Measurements from ENCODE around the gene ZDBF2. TPM values are rescaled to one million over a fixed set of nuclear protein-coding genes. Genes with fewer than 3 reads are reported as not detected.

Gene ZDBF2
- total RNA-seq, 1 experiment from 2014 or later = 31.8 TPM

DNA sequence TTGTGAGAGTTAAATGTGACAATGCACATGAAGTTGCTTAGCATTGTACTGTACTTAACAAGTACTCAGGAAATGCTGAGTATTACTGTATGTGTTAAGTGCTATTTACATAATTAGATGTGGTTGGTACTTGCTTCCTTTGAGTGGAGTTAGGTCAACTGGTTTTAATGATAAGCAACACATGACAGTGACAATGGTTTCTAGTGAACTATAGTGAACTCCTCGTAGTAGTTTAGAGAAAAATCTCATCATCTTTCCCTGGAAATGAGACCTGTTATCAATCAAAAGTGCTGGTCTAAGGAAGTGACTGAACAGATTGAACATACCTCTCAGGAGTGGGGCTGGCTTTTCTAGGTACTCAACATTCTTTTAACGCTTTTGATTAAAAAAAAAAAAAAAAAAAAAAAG lies 29.2 kb upstream of the ZDBF2 start:
- TF ChIP-seq, protein P1, sequence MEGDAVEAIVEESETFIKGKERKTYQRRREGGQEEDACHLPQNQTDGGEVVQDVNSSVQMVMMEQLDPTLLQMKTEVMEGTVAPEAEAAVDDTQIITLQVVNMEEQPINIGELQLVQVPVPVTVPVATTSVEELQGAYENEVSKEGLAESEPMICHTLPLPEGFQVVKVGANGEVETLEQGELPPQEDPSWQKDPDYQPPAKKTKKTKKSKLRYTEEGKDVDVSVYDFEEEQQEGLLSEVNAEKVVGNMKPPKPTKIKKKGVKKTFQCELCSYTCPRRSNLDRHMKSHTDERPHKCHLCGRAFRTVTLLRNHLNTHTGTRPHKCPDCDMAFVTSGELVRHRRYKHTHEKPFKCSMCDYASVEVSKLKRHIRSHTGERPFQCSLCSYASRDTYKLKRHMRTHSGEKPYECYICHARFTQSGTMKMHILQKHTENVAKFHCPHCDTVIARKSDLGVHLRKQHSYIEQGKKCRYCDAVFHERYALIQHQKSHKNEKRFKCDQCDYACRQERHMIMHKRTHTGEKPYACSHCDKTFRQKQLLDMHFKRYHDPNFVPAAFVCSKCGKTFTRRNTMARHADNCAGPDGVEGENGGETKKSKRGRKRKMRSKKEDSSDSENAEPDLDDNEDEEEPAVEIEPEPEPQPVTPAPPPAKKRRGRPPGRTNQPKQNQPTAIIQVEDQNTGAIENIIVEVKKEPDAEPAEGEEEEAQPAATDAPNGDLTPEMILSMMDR (conservative IDR thresholded peaks at IDR 0.05) = no peak
- H3K27ac Mint-ChIP-seq = no peak overlapping the region
- H3K4me1 ChIP-seq (ENCODE audit: insufficient read depth, low read length) = no peaks in the 10 kb centered on the region
- H2BK15ac ChIP-seq (ENCODE audit: low read depth, low read length) = no peak overlapping the region
- H3K4me1 Mint-ChIP-seq = peaks cover 0 to 11% of the 10 kb centered on the region in 2 experiments; a peak in 2 of 4 replicates
- no peak overlapping the region for H3K14ac ChIP-seq (ENCODE audit: insufficient read depth, low read length)
- H2AFZ ChIP-seq (ENCODE audit: low read length) = no peak overlapping the region
- no peak overlapping the region for H4K5ac ChIP-seq (ENCODE audit: insufficient read length, low read depth, low read length)
- no peak overlapping the region for H3K4ac ChIP-seq (ENCODE audit: low read depth, low read length)
- no peak for DNase-seq
- no peak overlapping the region for H3K4me2 ChIP-seq (ENCODE audit: insufficient read depth, insufficient read length, low read length)
- no peak overlapping the region for H2BK12ac ChIP-seq (ENCODE audit: insufficient read length, low read depth, low read length)
- H2BK5ac ChIP-seq (ENCODE audit: insufficient read length, low read length) = no peak overlapping the region
- H3K27ac ChIP-seq (ENCODE audit: insufficient read length, low read depth, low read length) = no peak overlapping the region
- no peaks in the 10 kb centered on the region for H4K20me1 ChIP-seq (ENCODE audit: control insufficient read depth, insufficient read depth, insufficient read length)
- no peak overlapping the region for H3K9ac ChIP-seq (ENCODE audit: extremely low read depth, insufficient read length, low read length)
- H3K27me3 ChIP-seq (ENCODE audit: insufficient read depth, low read length) = no peaks in the 10 kb centered on the region
- H3K18ac ChIP-seq (ENCODE audit: insufficient read length, low read depth, low read length) = no peak overlapping the region
- no peaks in the 10 kb centered on the region for H3K27me3 Mint-ChIP-seq (ENCODE audit: low read depth)
- H4K91ac ChIP-seq (ENCODE audit: insufficient read length, low read depth, low read length) = no peak overlapping the region
- no peak overlapping the region for H3K4me3 Mint-ChIP-seq
- no peaks in the 10 kb centered on the region for H3K36me3 Mint-ChIP-seq (ENCODE audit: insufficient read depth in 1 of 3, low read depth in 3 of 3)
- no peak overlapping the region for H2BK20ac ChIP-seq (ENCODE audit: low read depth, low read length, poor library complexity, severe bottlenecking)
- WGBS (ENCODE audit: extremely low coverage, insufficient read length, low lambda C conversion rate) = no CpG with 5 or more reads among the region's 2 CpGs
- no peak overlapping the region for H3K56ac ChIP-seq (ENCODE audit: insufficient read length, low read depth, low read length)
- H3T11ph ChIP-seq (ENCODE audit: low read length) = no peak overlapping the region
- no peak overlapping the region for H4K8ac ChIP-seq (replicated peaks; ENCODE audit: insufficient read length, low read depth, low read length)
- no peak overlapping the region for H2AK5ac ChIP-seq (ENCODE audit: insufficient read length, low read length)
- H2BK120ac ChIP-seq (ENCODE audit: low read depth, low read length, poor library complexity, severe bottlenecking) = no peak overlapping the region
- H3K23ac ChIP-seq (ENCODE audit: insufficient read length, low read depth, low read length) = no peak overlapping the region
- H3K9me3 Mint-ChIP-seq = 0 out of 5 replicates have a peak, but pooled peaks cover 0 to 1% of the 10 kb centered on the region in 2 experiments
- H3K79me1 ChIP-seq (ENCODE audit: insufficient read depth, low read depth, low read length, poor library complexity, severe bottlenecking) = no peaks in the 10 kb centered on the region
- no peaks in the 10 kb centered on the region for H3K79me2 ChIP-seq (ENCODE audit: insufficient read depth, low read length)
- no peaks in the 10 kb centered on the region for H3K9me3 ChIP-seq (ENCODE audit: control insufficient read depth, low read depth, low read length)
- H3K23me2 ChIP-seq (ENCODE audit: insufficient read length, low read depth, low read length, poor library complexity, severe bottlenecking) = no peaks in the 10 kb centered on the region

Measured in H9 (cell line).